Common myeloid progenitor, CD34-positive (primary cell): ENCODE results near the gene FAM53B.

Experiments
- CTCF ChIA-PET: fragments of 350-600 bp; sonication (Branson Sonifier 250); formaldehyde crosslinking; loops from one replicate; lab custom pipeline; 2021; ENCODE audit warnings: antibody characterized with exemption; lab: Charles Lee
- POLR2A ChIA-PET: fragments of 350-600 bp; sonication (Branson Sonifier 250); formaldehyde crosslinking; loops from one replicate; lab custom pipeline; 2021; ENCODE audit warnings: antibody characterized with exemption; lab: Charles Lee
- DNase-seq, 3 donors: peaks; one replicate each; pipeline versions ENCODE4 v3.0.0 to v3.0.0-alpha.2; 2013
- H3K27ac ChIP-seq, 2 experiments: 1 replicate in 1 of 2; 2 replicates in 1 of 2; pipeline ENCODE4 v1.7.0; 2013; ENCODE audit warnings: inconsistent platforms in 2 of 2, low read length in 2 of 2, mild to moderate bottlenecking in 2 of 2, low read depth in 1 of 2, moderate library complexity in 1 of 2; ENCODE audit not compliant: severe bottlenecking in 2 of 2, insufficient read depth in 1 of 2, poor library complexity in 1 of 2
- H3K27me3 ChIP-seq, 5 experiments: replicated peaks in 2 of 5; 1 replicate in 3 of 5; 2 replicates in 2 of 5; pipeline versions ENCODE4 v1.6.1 to v1.7.0; 2013; ENCODE audit warnings: low read length in 4 of 5, mild to moderate bottlenecking in 2 of 5, moderate library complexity in 2 of 5, inconsistent platforms in 1 of 5; ENCODE audit not compliant: insufficient read depth in 5 of 5, control insufficient read depth in 4 of 5
- H3K36me3 ChIP-seq, 4 experiments: 1 replicate in 2 of 4; 2 replicates in 2 of 4; pipeline versions ENCODE4 v1.6.1 to v1.7.0; 2013; ENCODE audit warnings: low read length in 3 of 4, control low read depth in 1 of 4, mild to moderate bottlenecking in 1 of 4; ENCODE audit not compliant: control insufficient read depth in 4 of 4, insufficient read depth in 4 of 4
- H3K4me1 ChIP-seq, 4 experiments: 1 replicate in 3 of 4; 2 replicates in 1 of 4; pipeline versions ENCODE4 v1.6.1 to v1.7.1; 2013; ENCODE audit warnings: low read length in 3 of 4, mild to moderate bottlenecking in 3 of 4, control low read depth in 1 of 4, inconsistent platforms in 1 of 4, moderate library complexity in 1 of 4; ENCODE audit not compliant: control insufficient read depth in 4 of 4, insufficient read depth in 4 of 4; ENCODE audit errors: control extremely low read depth in 1 of 4
- H3K4me3 ChIP-seq, 7 experiments: 1 replicate in 4 of 7; 2 replicates in 3 of 7; pipeline versions ENCODE4 v1.5.1 to v1.7.0; 2013; ENCODE audit warnings: mild to moderate bottlenecking in 7 of 7, low read length in 6 of 7, moderate library complexity in 6 of 7, inconsistent platforms in 2 of 7, low read depth in 2 of 7, control low read depth in 1 of 7; ENCODE audit not compliant: insufficient read depth in 4 of 7, control insufficient read depth in 1 of 7; ENCODE audit errors: extremely low read depth in 1 of 7
- H3K9me3 ChIP-seq, 5 experiments: 1 replicate in 4 of 5; 2 replicates in 1 of 5; pipeline versions ENCODE4 v1.6.1 to v1.7.1; 2013; ENCODE audit warnings: low read length in 4 of 5, mild to moderate bottlenecking in 2 of 5, inconsistent platforms in 1 of 5, low read depth in 1 of 5, moderate library complexity in 1 of 5; ENCODE audit not compliant: control insufficient read depth in 4 of 5, insufficient read depth in 2 of 5; ENCODE audit errors: control extremely low read depth in 1 of 5
- WGBS: methylation state at CpG from one replicate; pipeline ENCODE4 v1.1.5; 2013; ENCODE audit not compliant: insufficient coverage; 5-methylcytosine and 5-hydroxymethylcytosine counted together

Gene FAM53B

DNA sequence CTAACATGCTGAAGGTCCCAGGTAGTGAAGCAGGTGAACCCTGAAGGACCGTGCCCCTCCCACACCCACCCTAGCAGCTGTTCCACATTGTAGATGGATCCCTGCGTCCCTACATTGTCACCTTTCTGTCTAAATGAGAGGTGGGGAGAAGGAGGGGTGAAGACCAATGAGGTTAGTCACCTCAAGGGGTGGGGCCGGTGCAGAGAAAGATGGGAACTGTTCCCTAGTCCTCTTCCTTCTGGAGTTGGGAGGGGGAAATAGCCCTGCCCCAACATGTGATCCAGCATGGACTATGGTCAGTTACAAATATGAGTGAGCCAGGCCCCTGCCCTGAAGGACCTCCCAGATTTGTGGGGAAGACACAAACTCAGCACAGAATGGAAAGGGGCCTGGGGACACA, 158.0 kb downstream of the FAM53B start:
- Histone ChIP-seq H3K27me3 (peaks cover 0 to 3% (median 0%) of the 10 kb centered on the region in 5 experiments), H3K9me3 (no peaks in the 10 kb centered on the region), H3K36me3 (no peaks in the 10 kb centered on the region), H3K4me3 (no peak overlapping the region), H3K4me1 (peaks cover 0 to 17% (median 14%) of the 10 kb centered on the region in 4 experiments), H3K27ac (no peak overlapping the region)
- no peak for DNase-seq
- WGBS = 100% methylated on average over 1 of the region's 3 CpGs
- ChIA-PET CTCF (interaction anchor here (1.0 kb wide), 1 partner anchor 78 kb away, joined by 3 read pairs; no protein-coding TSS in a partner anchor), POLR2A (no interaction called here)

DNA sequence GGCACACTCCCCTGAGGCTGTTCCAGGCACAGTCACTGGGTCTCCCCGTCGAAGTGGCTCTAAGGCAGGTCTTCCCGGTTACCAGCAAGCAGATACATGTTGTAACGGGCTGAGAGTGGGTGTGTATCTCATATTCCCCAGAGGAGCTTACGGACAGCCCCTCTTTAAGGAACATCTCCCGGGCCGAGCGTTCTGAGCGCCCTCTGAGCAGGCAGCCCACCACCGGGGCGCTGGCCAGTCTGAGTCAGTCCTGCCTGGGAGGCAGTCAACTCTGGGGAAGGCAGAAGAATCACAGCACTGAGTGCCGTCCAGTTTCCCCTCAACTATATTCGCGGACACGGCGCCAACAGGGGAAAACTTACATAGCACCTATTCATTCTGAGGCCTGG, 165.2 kb downstream of the FAM53B start:
- H3K27ac ChIP-seq = no peak overlapping the region
- no peaks in the 10 kb centered on the region for H3K36me3 ChIP-seq
- ChIA-PET POLR2A (no interaction called here), CTCF (no interaction called here)
- H3K4me3 ChIP-seq = no peak overlapping the region
- no peaks in the 10 kb centered on the region for H3K27me3 ChIP-seq
- H3K9me3 ChIP-seq = no peaks in the 10 kb centered on the region
- no peak for DNase-seq
- H3K4me1 ChIP-seq = no peaks in the 10 kb centered on the region
- WGBS = 96% methylated on average over 14 of the region's 16 CpGs

DNA sequence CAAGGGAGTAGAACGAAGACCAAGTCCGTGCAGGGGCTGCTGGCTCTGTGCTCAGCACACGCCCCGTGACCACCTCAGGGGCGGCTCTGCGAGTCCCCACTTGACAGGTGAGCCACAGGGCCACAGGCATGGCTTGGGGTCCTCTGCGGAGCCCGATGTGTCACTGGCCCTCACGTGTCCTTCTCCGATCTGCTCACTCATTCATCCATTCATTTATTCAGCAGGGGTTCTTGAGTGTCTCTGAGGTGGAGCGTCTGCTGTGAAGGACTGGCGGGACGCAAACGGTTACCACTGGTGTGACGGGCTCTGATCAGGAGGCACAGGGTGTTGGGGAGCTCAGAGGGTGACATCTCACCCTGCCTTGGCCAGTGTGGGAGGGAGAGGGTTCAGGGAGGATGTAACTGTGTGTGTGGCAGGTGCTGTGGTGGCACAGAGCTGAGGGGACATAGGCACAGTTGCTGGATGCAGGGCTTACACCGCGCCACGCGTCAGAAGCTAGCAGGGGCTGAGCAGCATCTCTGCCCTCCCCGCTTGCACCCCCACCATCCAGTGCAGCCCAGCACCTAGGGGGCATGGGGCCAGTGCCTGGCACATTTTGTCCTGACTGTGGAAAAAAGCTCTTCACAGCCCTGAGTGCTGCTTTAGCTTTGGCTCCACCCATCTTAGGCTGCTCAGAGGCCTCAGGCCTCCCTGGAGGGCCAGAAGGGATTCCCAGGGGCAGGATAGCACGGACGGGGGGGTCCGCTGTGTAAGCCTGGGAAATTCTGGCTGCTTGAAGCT, 165.8 kb downstream of the FAM53B start:
- Histone ChIP-seq H3K27me3 (no peaks in the 10 kb centered on the region), H3K4me3 (no peak overlapping the region), H3K27ac (no peak overlapping the region), H3K9me3 (no peaks in the 10 kb centered on the region), H3K36me3 (no peaks in the 10 kb centered on the region), H3K4me1 (no peaks in the 10 kb centered on the region)
- ChIA-PET CTCF (no interaction called here), POLR2A (no interaction called here)
- WGBS = 93% methylated on average over 12 of the region's 23 CpGs
- no peak for DNase-seq

DNA sequence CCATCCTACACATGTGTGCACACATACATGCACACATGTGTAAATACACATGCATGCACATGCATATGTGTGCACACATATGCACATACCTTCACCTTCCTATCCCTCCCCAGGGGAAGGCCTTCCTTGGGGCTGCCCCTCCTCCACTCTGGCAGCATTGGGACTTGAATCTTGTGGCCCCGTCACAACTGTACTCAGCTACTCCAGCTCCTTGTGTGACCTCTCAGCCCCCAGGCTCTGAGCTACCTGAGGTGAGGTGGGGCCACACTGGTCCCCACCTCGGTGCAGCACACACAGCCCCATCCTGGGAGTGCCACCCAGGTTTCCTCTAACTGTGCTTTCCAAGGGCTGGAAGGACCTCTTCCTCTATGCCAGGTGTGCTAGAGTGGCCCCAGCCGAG, 166.5 kb downstream of the FAM53B start:
- no peaks in the 10 kb centered on the region for H3K9me3 ChIP-seq
- ChIA-PET CTCF (no interaction called here), POLR2A (no interaction called here)
- H3K27me3 ChIP-seq = no peaks in the 10 kb centered on the region
- no peak overlapping the region for H3K27ac ChIP-seq
- no peak overlapping the region for H3K4me3 ChIP-seq
- 100% methylated on average over 1 of the region's 3 CpGs for WGBS
- no peaks in the 10 kb centered on the region for H3K36me3 ChIP-seq
- DNase-seq = no peak
- no peaks in the 10 kb centered on the region for H3K4me1 ChIP-seq

DNA sequence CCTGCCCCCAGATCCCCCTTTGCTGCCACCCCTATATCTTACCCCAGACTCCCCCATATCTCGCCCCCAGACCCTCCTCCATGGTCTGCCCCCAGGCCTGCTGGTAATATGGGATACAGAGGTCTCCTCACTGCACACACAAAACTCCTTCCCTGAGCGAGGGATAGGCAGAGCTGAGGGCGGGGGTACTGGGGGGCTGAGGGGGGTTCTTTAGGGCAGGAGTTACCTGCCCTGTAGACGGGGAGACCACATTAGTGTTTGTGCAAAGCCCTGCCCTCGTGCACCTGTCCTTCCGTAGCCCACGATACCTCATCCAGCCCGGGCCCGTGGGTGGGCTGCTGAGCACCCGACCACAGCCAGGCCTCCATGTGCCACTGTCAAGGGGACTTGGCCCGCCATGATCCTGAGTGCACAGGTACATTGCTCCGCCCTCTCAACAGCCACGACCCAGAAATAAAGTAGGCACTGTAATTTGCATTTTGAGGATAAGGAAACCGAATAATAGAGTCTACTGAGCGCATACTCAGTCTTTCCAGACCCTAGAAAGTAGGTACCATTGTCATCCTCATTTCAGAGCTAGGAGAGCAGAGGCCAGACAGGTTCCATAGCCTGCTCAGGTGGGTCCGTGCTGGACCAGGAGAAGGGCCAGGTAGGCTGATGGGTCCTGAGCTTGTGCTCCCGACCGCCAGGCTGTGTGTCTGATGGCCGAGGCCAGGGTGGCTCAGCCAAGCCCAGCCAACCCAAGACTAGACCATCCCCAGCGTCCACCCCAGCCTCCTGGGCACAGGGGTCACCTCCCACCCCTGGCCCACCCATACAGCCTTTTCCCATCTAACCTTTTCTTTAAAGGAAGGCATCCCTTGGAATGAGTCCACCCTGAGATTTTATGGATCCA, 167.4 kb downstream of the FAM53B start:
- WGBS = 86% methylated on average over 14 of the region's 20 CpGs
- CTCF ChIA-PET = interaction anchor here (1.1 to 1.6 kb wide), 2 partner anchors 11 to 26 kb away, joined by 3 to 5 read pairs; no protein-coding TSS in a partner anchor

DNA sequence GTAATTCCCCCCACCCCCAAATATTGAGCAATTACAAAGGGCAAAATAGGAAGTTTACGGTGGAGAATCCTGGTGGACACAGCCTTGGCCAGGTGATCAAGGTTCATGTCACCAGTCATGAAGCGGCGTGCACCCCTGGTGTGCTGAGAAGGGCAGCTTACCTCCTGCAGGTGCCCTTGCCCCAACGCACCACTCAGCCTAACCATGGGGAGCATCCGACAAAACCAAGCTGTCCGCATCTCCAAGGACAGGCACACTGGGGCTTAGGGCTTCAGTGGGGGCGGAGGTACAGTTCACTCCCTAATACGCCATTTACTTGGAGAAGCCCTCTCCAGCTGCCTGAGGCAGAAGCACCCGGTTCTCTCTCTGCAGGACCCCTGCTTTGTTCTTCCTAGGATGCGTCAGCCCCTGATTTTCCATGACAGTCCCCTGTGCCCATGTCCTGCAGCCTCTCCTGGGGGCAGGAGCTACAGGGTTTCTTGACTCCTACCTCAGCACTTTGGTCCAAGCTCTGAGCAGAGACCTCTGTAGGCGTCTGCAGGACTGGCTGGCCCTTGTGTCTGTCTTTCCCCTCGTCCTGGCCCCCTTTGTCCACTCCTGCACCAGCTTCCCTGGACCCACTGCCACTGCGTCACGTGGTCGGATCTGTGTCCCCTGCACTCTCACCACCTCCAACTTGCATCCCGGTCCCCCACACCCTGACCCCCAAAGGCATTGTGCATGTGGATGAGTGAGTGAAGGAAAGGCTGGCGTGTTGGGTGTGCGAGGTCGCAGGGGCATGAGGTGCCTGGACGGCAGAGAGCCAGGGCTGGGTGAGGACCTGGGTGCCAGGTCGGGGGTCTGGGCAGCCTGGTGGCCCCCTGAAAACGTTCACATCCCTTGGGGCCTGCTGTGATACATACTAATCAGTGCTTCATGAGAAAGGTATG, 168.8 kb downstream of the FAM53B start:
- WGBS = 93% methylated on average over 19 of the region's 22 CpGs
- CTCF ChIA-PET = interaction anchor here (0.9 to 1.6 kb wide), 3 partner anchors 10 to 25 kb away, joined by 3 to 5 read pairs (median 3); no protein-coding TSS in a partner anchor
- H3K4me1 ChIP-seq = peaks cover 0 to 2% (median 0%) of the 10 kb centered on the region in 4 experiments
- H3K27me3 ChIP-seq = no peaks in the 10 kb centered on the region
- no peak overlapping the region for H3K27ac ChIP-seq
- no peaks in the 10 kb centered on the region for H3K36me3 ChIP-seq
- no peaks in the 10 kb centered on the region for H3K9me3 ChIP-seq
- no peak for DNase-seq
- POLR2A ChIA-PET = no interaction called here
- H3K4me3 ChIP-seq = no peak overlapping the region

More for the DNA sequence above, 167.4 kb downstream of the FAM53B start:
- no peak overlapping the region for H3K4me3 ChIP-seq
- no peaks in the 10 kb centered on the region for H3K27me3 ChIP-seq
- H3K27ac ChIP-seq = no peak overlapping the region
- no peaks in the 10 kb centered on the region for H3K9me3 ChIP-seq
- H3K36me3 ChIP-seq = no peaks in the 10 kb centered on the region
- no peak for DNase-seq
- H3K4me1 ChIP-seq = no peaks in the 10 kb centered on the region
- POLR2A ChIA-PET = no interaction called here
